GM21526 (cell line): ENCODE measurements around the gene CEP55.
"Not testable (repeated sequence)": the region's sequence is repeated elsewhere in the genome, so short reads cannot be mapped to it uniquely, and the experiment has no call there.

Source experiments
- ATAC-seq: cut with Tn5 transposase; IDR thresholded peaks from one replicate; pipeline ENCODE4 v1.9.1; 2021; ENCODE audit warnings: moderate library complexity; ENCODE audit not compliant: unreplicated experiment, low FRiP score

Gene CEP55

DNA sequence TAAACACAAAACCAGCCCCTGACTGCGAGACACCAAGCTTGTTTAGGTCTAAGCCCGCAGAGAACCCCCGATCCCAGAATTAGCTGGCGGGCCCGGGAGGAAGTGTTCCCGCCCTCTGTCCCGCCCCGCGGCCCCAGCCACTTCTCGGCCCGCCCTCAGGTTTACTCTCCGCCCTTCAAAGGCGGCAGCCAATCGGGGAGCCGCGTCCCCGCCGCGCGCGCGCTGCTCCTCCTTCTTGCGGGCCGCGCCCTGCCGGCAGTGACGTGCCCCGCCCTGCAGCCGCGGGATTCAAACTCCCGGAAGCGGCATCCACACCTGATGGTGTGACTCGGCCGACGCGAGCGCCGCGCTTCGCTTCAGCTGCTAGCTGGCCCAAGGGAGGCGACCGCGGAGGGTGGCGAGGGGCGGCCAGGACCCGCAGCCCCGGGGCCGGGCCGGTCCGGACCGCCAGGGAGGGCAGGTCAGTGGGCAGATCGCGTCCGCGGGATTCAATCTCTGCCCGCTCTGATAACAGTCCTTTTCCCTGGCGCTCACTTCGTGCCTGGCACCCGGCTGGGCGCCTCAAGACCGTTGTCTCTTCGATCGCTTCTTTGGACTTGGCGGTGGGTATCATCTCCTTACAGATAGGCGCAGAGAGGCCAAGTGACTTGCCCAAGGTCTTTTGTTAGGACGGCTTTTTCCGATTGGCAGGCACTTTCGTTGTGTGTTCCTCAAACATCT is at the start of gene CEP55:
Gene CEP55, plus strand, starts transcription at position 291 of the 720 bp plus-strand sequence. CDS start 3,440 bp downstream, outside the sequence.
- peak; percentile 98 for ATAC-seq

DNA sequence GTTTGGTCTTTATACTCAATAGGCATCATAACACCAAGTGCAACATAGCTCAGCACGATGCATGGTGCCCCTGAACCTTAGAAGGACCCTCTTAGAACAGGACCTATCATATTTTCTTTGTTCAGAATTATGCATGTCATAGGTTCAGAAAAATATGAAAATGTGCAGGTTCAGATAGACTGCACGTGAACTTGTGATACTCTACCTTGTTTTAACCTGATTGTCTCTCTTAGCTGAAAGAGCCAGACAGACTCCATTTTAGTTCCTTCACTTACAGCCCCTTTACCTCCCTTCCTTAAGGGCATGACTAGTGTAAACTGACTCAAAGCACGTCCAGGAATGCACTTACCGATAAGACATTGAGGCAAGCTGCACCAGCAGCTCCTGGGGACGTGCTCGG is 49.4 kb upstream of the CEP55 start:
- ATAC-seq = no peak

DNA sequence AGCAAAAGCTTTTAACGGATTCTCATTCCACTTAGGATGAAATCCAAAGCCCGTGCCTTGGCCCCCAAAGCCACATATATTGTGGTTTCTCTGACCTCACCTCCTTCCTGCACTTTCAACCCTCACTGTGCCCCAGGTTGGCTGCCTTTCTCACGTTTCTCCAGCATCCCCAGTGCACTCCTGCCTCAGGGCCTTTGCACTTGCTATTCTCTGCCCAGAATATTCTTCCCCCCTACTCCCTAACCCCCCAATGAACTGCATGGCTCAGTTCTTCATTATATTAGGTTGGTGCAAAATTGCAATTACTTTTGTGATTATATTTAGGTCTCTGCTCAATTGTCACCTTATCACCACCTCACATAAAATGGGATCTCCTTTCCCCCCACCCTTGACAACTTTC is 48.4 kb upstream of the CEP55 start:
- no peak for ATAC-seq

DNA sequence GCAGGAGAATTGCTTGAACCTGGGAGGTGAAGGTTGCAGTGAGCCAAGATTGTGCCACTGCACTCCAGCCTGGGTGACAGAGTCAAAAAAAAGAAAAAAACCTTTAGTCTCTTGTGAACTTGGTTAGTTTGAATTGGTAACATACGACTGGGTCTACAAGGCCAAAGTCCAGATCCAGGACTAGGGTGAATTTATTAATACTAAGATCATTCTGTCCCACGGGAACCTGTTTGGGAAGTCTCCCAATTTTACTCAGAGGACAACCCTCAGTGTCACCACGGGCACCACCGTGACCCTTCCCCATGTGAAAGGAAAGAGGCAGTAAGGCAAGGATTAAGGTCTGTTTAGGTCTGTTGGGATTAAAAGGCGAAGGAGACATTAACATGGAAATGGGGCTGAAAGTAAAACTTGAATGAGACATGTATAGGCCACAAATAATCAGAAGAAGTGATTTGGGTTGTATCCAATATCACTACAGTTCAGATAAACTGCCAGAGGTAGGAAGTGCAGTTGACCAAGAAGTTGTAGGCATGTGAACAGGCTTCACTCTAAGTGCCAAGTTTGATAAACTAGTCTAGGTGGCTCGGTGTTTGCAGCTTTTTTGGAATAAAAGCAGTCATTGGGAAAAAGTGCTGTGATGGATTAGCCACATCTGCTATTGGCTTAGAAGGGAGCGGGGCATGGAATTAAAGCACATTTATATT is 45.0 kb upstream of the CEP55 start:
- no peak for ATAC-seq

DNA sequence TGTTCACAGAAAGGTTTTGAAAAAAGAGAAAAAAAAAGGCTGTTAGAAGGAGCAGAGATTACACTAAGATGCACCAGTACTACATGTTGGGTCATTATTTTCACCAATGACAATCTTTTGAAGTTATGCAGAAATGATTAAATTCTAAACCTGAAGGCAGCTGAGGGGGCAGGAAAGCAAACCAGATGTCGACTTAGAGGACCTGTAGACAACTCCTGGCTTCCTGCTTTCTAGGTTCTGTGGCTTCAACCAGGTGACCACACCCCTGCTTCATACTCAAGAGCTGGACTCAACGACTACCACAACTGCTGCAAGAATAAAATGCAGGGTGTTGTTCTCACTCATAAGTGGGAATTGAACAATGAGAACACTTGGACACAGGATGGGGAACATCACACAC is 44.3 kb upstream of the CEP55 start:
- no peak for ATAC-seq

DNA sequence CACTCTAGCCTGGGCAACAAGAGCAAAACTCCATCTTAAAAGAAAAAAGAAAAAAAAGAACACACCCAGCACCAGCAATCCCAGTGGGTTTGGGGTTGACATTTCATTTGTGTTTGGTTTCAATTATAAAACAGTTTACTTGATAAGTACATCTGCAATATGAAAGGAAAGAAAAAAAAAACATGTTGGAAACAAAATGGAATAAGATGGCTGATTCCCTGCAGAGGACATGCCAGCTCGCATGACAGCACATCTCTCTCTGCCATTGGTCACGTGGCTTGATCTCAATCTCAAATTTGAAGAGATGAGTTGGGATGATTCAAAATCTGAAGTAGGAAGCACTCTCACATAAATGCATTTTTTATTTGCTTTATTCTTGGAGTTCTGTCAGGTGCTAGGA is 42.3 kb upstream of the CEP55 start:
- ATAC-seq = no peak

DNA sequence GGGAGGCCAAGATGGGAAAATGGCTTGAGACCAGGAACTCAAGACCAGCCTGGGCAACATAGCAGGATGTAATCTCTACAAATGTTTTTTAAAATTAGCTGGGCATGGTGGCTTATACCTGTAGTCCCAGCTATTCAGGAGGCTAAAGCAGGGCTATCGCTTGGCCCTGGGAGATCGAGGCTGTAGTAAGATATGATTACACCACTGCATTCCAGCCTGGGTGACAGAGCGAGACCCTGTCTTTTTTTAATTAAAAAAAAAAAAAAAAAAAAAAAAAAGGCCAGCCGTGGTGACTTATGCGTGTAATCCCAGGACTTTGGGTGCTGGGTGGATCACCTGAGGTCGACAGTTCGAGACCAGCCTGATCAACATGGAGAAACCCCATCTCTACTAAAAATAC is 41.7 kb upstream of the CEP55 start:
- no peak for ATAC-seq

DNA sequence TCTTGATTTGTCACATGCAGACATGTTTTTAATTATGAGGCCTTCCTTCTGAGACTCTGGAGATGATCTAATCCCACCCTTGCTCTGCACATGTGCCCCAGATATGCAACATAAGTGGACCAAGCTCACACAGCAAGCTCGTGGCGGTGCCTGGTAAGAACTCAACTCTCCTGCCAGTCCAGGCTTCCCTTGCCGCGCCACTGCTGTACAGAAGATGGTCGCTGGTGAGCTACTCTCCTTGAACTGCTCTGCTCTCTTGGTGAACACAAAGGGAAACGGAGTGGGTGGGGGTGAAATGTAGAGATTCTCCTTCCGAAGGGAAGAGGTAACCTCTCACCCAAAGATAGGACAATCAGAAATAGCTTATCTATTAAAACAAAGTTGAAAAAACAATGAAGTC is 39.9 kb upstream of the CEP55 start:
- ATAC-seq = no peak

DNA sequence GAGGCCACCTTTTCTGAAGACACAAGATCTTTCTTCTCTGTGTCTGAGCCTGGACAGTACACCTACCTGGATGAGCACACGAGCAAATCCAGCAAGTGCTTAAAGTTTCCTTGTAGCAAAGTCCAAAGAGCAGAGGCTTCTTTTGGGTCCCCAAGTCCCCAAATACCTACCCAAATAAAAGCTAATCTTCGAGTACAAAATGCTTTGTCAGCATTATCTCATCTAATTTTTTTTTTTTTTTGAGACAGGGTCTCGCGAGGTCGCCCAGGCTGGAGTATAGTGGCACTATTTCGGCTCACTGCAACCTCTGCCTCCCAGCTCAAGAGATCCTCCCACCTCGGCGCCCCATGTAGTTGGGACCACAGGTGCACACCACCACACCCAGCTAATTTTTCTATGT is 38.9 kb upstream of the CEP55 start:
- no peak for ATAC-seq

DNA sequence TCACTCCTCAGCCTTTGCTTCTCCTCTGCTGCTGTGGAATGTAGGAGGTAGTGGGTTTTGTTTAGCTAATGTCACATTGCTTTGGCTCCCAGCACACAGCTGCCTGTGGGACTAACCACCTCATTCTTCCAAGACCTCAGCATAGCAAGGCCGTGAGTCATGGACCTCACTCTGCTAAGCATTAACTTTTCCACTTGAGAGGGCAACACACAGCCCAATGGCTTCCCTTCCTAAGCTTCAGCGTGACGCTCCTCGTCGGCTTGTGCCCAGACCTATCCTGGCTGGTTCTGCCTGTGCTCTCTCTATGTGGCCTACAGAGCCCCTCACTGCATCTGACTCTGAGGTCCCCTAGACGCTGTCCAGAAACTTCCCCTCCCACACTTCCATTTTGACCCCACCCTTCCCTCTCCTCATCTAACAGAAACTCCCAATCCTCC is 37.6 kb upstream of the CEP55 start:
- ATAC-seq = no peak

DNA sequence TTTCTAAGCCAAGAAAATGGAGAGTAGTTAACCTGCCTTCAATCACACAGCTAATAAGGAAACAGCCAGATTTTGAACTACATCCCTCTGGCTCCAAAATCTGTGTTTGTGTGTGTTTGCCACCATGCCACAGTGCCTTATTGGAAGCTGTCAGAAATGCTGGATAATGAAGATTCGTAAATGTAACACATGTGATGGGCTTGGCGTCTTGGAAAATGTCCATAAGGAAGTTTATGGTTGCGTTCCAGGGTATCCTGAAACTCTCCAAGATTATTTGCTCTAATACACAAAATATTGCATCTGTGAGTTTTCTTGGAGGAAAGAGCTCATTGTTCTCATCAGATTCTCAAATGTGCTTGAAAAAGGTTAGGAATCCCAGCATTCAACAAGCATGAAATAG is 36.9 kb upstream of the CEP55 start:
- ATAC-seq = no peak

DNA sequence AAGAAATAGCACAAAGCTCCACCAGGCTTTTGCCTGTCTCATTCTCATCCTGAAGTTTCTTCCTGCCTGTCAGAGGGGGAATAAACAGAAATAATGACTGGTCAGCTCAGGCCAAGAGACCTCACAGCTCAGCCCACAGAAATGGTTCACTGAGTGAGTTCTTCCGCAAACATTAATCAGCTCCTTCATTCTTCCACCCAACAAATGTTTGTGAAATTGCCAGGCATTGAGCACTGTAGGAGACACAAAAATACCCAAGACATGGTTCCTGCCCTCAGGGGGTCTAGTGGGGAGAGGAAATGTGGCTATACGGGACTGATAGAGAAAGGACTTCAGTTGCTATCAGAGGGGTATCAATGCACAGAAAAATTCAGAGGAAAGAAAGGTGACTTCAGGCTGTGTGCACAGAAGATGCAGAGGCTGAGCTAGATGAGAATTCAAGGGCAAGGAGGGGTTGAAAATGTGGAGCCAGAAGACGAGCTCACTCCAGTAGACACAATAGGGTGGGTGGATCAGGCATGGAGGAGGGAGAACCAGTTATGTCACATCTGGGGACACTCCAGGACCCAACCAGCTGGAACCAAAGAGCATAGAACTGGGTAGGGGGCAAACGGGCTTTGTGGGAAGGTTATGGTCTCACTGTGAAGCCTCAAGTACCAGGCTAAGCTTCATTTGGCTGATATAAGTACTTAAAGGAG is 35.2 kb upstream of the CEP55 start:
- no peak for ATAC-seq

DNA sequence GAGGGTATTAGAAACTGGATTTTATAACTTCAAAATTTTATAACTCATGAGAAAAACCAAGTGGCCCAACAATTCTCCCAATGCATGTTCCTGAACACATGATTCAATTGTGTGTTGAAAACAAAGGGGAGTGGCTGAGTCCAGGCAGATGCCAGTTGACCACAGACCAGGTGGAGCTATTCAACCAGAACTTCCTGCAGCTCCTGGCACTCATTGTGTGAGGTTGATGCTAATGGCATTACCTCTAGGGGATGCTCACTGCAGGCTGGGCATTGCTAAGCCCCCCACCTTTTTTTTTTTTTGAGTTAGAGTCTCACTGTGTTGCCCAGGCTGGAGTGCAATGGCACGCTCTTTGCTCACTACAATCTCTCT is 34.6 kb upstream of the CEP55 start:
- ATAC-seq = no peak

DNA sequence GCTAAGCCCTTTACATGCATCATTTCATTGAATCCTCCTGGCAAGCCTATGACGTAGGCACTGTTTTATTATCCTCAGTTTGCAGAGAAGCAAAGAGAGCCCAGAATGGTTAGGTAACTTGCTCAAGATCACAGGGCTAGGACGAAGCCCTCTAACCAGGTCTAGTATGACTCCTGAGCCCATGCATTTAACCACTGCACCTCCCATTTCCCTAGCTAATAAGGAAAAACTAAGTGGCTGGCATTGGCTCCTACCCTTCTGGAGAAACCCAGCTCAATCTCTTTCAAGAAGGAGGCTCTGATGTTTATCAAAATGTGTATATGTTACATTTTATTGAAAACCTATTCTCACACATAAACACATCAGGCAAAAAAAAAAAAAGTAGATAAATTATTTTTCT is 34.0 kb upstream of the CEP55 start:
- no peak for ATAC-seq

DNA sequence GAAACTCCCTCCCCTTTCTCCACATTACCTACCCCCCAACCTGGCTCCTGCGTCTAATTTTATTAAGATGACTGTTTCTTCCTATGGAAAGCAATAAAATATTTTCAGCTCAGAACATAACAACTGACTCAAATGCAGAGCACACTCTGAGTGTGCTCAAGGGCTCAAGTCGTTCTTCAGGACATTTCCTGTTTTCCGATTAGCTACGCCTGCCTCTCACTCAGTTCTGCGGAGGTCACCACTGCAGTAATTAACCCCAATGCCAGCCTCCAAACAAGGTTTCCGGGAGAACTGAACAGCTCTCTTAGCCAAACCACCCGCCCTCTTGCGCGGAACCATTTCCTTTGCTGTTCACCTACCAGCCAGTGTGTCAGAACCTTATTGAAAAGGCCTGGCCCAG is 33.5 kb upstream of the CEP55 start:
- no peak for ATAC-seq

DNA sequence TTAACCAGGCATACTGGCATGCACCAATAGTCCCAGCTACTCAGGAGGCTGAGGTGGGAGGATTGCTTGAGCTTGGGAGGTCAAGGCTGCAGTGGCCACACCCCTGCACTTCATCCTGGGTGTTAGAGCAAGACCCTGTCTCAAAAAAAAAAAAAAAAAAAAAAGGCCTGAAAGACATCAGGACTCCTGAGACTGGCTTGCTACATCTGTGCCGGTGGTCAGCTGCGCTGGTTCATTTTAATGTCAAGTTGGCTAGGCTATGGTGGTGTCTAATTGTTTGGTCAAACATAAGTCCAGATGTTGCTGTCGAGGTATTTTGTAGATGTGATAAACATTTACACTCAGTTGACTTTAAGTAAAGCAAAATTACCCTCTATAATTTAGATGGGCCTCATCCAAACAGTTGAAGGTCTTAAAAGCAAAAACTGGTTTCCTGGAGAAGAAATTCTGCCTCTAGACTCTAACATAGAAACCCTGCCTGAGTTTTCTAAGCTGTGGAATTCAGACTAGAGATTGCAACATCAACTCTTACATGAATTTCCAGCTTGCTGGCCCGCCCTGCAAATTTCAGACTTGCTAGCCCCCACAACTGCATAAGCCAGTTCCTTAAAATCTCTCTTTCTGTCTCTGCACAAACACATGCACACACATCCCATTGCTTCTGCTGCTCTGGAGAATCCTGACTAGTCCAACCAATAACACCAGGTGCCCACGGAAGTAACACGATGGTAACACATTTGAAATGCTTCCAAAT is 32.5 kb upstream of the CEP55 start:
- ATAC-seq = no peak

DNA sequence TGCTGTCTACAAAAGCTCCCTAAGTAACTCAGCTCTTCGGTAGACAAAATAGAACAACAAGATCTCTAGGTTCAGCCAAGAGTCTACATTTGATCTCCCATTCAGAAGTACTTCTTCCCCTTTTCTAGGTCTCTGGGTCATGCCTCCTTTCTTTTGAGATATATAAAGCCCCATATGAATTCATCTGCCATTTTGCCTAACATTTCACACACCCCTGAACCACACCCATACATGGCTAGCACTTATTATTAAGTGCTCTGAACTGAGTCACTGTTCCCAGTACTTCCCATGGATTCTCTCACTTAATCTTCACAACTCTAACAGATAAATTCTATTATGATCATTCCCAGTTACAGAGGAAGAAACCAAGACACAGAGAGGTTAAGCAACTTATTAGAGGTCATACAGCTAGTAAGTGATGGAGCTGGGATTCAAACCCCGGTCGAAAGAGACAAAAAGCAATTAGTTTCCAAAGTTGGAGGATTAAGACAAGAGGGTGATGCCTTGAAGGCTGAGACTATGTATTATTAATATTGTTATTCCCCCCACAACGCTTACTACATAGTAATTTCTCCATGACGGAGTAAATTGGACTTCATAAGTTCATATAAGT is 31.5 kb upstream of the CEP55 start:
- no peak for ATAC-seq

DNA sequence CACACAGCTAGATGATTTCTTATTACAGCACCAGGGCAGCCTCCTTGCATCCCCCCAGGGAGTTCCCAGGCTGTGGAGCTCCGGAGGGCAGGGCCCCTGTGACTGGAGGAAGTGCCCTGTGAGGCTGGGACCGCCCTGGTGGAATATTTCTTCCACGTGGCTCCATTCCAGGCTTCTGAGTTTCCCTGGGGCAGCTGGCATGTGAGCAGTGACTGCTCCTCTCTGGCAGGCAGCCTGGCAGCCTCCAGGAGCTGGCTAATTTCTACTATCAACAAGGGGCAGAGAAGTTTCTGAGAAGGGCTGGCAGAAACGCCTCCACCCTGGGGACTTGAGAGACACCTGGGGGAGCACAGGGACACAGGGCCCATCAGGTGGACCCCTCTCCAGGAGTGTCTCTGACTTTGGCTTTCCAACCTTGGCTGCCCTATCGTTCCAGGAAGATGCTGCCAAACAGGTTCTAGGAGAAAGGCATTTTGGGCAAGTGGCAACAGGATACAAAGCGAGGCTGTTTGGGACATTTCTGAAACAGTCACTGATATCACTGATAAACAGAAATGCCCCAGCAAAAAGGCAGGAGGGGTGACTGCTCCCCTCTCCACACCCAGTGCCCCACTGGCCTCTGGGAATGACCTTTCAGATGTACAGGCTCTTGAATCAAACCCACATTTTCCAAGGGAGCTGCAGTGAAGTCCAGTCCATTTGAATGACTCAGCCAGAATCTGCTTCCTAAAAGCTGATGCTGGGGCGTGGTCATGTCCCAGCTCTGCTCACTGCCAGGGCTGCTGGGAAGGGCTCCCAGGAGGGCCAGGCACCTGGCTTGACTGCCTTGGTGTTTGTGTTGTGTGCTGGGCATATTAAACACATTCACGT is 30.4 kb upstream of the CEP55 start:
- ATAC-seq = no peak

DNA sequence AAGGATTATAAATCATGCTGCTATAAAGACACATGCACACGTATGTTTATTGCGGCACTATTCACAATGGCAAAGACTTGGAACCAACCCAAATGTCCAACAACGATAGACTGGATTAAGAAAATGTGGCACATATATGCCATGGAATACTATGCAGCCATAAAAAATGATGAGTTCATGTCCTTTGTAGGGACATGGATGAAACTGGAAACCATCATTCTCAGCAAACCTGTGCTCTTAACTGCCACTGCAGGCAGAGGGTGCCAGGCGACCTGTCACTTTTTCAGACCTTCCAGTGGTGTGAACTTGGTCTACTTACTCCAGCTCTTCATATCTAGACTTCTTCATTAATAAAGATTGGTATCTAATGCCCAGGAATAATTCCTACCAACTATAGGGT is 28.8 kb upstream of the CEP55 start:
- ATAC-seq = not testable (repeated sequence)
